ENCODE results near the gene TEP1. TPM values are rescaled to one million over a fixed set of nuclear protein-coding genes. Genes with fewer than 3 reads are reported as not detected.
A peak's percentile ranks its signal among the peaks of the same experiment; 100 is the strongest.

Gene TEP1
- total and polyA plus RNA-seq, 2 of the 8 experiments (the other 6 are each of a cell fraction or from before 2014, with no cell fraction given), result 6.9 to 10.7 TPM

DNA sequence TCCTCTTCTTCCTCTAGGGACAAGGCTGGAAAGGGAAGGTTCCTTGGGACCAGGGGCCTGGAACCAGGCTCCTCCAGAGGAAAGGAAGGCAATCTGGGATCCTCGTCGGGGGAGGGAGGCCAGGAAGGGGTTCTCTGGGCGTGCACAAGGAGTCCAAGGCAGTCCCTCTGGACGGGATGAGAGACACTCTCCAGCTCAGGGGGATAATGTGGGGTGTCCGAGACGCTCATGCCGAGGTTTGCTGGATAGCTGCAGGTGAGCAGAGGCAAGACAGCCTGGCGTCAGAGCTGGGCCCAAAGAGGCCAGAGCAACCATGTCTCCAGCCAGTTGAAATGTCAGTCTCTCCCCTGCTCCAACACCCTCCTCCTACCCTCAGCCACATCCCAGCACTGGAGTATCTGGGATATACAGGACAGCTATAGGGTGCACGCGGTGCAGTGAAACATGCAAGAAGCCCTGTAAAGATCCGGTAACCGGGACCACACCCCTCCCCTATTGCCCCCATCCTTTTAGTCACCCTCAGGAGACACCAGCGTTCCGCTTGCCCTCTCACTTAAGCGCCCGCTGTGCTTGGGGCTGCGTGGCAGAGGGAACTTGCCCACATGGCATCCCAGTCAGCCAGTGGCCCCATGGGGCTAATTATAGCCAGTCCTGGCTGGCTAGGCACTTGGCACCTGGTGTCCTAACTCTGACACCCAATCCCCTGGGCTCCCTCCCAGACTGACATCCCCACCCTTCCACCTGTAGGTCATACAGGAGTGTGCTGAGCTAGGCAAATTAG, 22.5 kb upstream of the TEP1 start, which contains the start of gene KLHL33:
Gene KLHL33 (minus strand): TSS at position 585 of the 781 bp plus-strand sequence. CDS start 355 bp downstream, at position 230.
- Histone ChIP-seq H3K4ac (replicated peaks; ENCODE audit: insufficient read length, low read depth, low read length) (peak within 1 kb of the TSS; percentile 69), H3K4me1 (replicated peaks in 1 of 4; ENCODE audit: control insufficient read depth in 3 of 4, insufficient read depth in 4 of 4, low read length in 3 of 4) (peaks cover 4 to 10% (median 9%) of the 10 kb centered on the region in 4 experiments; a peak in 6 of 7 replicates), H2BK5ac (ENCODE audit: low read depth, low read length) (no peak within 1 kb of the TSS), H2BK15ac (ENCODE audit: low read length) (peak within 1 kb of the TSS; percentile 77; the same call in 1 of the 2 replicates), H3K9me3 (ENCODE audit: insufficient read depth in 2 of 2, low read depth in 1 of 2, low read length in 1 of 2) (no peaks in the 10 kb centered on the region), H3K4me2 (ENCODE audit: insufficient read depth in 1 of 2, low read depth in 2 of 2, low read length in 2 of 2) (peak within 1 kb of the TSS; percentile 36 to 70), H3K79me2 (ENCODE audit: control insufficient read depth in 1 of 2, insufficient read depth in 2 of 2, low read length in 2 of 2) (no peaks in the 10 kb centered on the region), H3K9ac (replicated peaks in 1 of 4; ENCODE audit: extremely low read depth in 1 of 4, low read depth in 3 of 4, low read length in 3 of 4) (0 out of 7 replicates have a peak within 1 kb of the TSS, but pooled peaks of 1 of the 4 experiments have one; percentile 10), H2AK5ac (ENCODE audit: low read depth, low read length) (no peak within 1 kb of the TSS), H3K36me3 (ENCODE audit: control insufficient read depth in 2 of 4, insufficient read depth in 4 of 4, low read length in 3 of 4) (no peaks in the 10 kb centered on the region), H2BK120ac (replicated peaks; ENCODE audit: low read depth, low read length) (no peak within 1 kb of the TSS), H2BK20ac (ENCODE audit: low read length) (no peak within 1 kb of the TSS), H3K4me3 (ENCODE audit: extremely low read depth in 1 of 4, insufficient read depth in 2 of 4, low read depth in 3 of 4, low read length in 4 of 4) (peak within 1 kb of the TSS; percentile 21 to 61 (median 32); a peak in 7 of 8 replicates), H3K27ac (ENCODE audit: low read depth, low read length) (no peak within 1 kb of the TSS), H2BK12ac (ENCODE audit: low read depth, low read length) (no peak within 1 kb of the TSS), H3K14ac (ENCODE audit: insufficient read length) (no peak within 1 kb of the TSS), H3K79me1 (ENCODE audit: low read depth, low read length) (no peaks in the 10 kb centered on the region), H2AFZ (ENCODE audit: low read length) (peak within 1 kb of the TSS; percentile 37; the same call in 1 of the 2 replicates), H3K27me3 (replicated peaks in 1 of 4; ENCODE audit: control insufficient read depth in 3 of 4, extremely low read depth in 1 of 4, insufficient read depth in 3 of 4, low read length in 3 of 4) (peaks cover 0 to 20% (median 14%) of the 10 kb centered on the region in 4 experiments; a peak in 5 of 7 replicates), H4K20me1 (replicated peaks in 1 of 2; ENCODE audit: control insufficient read depth in 1 of 2, insufficient read depth in 2 of 2, low read length in 2 of 2) (no peaks in the 10 kb centered on the region), H3K23me2 (ENCODE audit: low read depth, low read length) (no peaks in the 10 kb centered on the region), H3K23ac (ENCODE audit: insufficient read length) (no peak within 1 kb of the TSS), H3K18ac (ENCODE audit: extremely low read depth, low read length) (no peak within 1 kb of the TSS), H4K91ac (replicated peaks; ENCODE audit: insufficient read length, low read length) (no peak within 1 kb of the TSS), H3K56ac (replicated peaks; ENCODE audit: insufficient read length, low read depth, low read length) (no peak within 1 kb of the TSS), H4K8ac (ENCODE audit: extremely low read depth, insufficient read depth, low read length) (peak within 1 kb of the TSS; percentile 41; the same call in 1 of the 2 replicates), H4K5ac (ENCODE audit: insufficient read length, low read depth, low read length) (no peak within 1 kb of the TSS)
- ChIA-PET POLR2A (ENCODE audit: partially characterized antibody) (interaction anchor here (0.8 to 6.0 kb wide), 5 partner anchors 12 to 34 kb away, joined by 3 to 54 read pairs (median 9); partner anchors contain the start of genes APEX1, OSGEP and PNP), CTCF (ENCODE audit: partially characterized antibody) (interaction anchor here (0.5 to 3.2 kb wide), 4 partner anchors 19 to 36 kb away, joined by 3 to 17 read pairs (median 4); no protein-coding TSS in a partner anchor)
- DNase-seq (ENCODE audit: low read depth in 1 of 2, low spot score in 2 of 2) (no peak), FAIRE-seq (no peak)
- 87% methylated on average over 14 of the region's 17 CpGs; no CpG with 5 or more reads in 1 of the 2 experiments for WGBS, 2 experiments (ENCODE audit: extremely low coverage in 1 of 2, insufficient coverage in 1 of 2, insufficient read length in 1 of 2, insufficient replicate concordance in 2 of 2, low coverage in 1 of 2, low lambda C conversion rate in 2 of 2, missing lambda C conversion rate in 1 of 2)
- TF ChIP-seq POLR2A (IDR thresholded peaks at IDR 0.05; ENCODE audit: control extremely low read depth in 1 of 2, low read depth in 2 of 2, low read length in 2 of 2), result no peak
- TF ChIP-seq NRF1 (IDR thresholded peaks at IDR 0.05; ENCODE audit: low read depth, low read length), result no peak
- no peak for TF ChIP-seq CHD1 (IDR thresholded peaks at IDR 0.05; ENCODE audit: low read depth, low read length)
- TF ChIP-seq EP300 (IDR thresholded peaks at IDR 0.05; ENCODE audit: borderline replicate concordance in 1 of 2, low read depth in 2 of 2, low read length in 2 of 2), result no peak
- no peak for TF ChIP-seq SP1 (IDR thresholded peaks at IDR 0.05; ENCODE audit: low read depth, low read length)
- TF ChIP-seq BACH1 (IDR thresholded peaks at IDR 0.05; ENCODE audit: low read length), result no peak
- TF ChIP-seq POLR2AphosphoS5 (IDR thresholded peaks at IDR 0.05; ENCODE audit: low read depth, low read length), result no peak
- no peak for TF ChIP-seq RBBP5 (IDR thresholded peaks at IDR 0.05; ENCODE audit: borderline replicate concordance, low read depth, low read length)
- TF ChIP-seq GTF2F1 (IDR thresholded peaks at IDR 0.05; ENCODE audit: borderline replicate concordance, low read depth, low read length), result no peak
- no peak for TF ChIP-seq SUZ12 (IDR thresholded peaks at IDR 0.05; ENCODE audit: low read length)
- no peak for TF ChIP-seq HDAC2 (IDR thresholded peaks at IDR 0.05; ENCODE audit: borderline replicate concordance in 1 of 2, low read depth in 2 of 2, low read length in 2 of 2)
- TF ChIP-seq POU5F1 (IDR thresholded peaks at IDR 0.05; ENCODE audit: low read depth, low read length), result no peak
